ENCODE measurements around the gene FGD5. TPM values are rescaled to one million over a fixed set of nuclear protein-coding genes. Genes with fewer than 3 reads are reported as not detected.

The FGD5 gene
- total and polyA plus RNA-seq, 7 experiments from 2014 or later, result 0.37 TPM; not detected in 6

DNA sequence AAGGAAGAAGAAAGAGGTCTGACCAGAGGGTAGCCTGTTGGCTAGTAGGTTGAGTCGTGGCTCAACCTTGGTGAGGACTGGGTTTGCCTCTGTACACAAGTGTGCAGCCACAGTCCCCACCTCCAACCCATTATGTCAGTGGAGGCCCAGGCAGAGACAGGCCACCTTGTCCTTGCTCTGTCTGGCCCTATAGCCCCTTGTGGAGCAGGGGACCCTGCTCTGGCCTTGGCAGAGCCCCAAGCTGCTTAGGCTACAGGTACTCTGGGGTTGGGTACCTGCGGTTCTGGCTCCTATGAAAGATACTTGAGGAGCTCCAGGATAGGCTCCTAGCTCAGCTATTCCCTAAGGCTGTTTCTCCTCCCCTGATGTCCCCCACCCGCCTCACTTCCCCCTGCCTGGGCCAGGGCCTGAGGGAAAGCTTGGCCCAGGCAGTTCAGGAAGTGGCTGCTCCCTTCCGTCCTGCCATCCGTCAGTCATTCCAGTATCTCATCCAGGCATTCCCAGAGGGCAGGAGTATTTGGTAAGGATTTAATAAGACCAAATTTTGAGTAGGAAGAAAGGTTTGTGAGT lies 44.0 kb downstream of the FGD5 start:
- Histone ChIP-seq H3K36me3 (ENCODE audit: control insufficient read depth in 2 of 3, insufficient read depth in 3 of 3, low read length in 3 of 3) (no peaks in the 10 kb centered on the region), H3K27me3 (ENCODE audit: control insufficient read depth in 2 of 2, insufficient read depth in 2 of 2, low read length in 2 of 2) (no peaks in the 10 kb centered on the region), H3K9me3 (ENCODE audit: control insufficient read depth in 2 of 3, low read length in 3 of 3) (no peaks in the 10 kb centered on the region), H3K27ac (ENCODE audit: low read depth, low read length) (no peak overlapping the region), H3K4me3 (ENCODE audit: low read length) (no peak overlapping the region), H3K4me1 (ENCODE audit: control insufficient read depth in 2 of 2, insufficient read depth in 2 of 2, low read length in 2 of 2) (no peaks in the 10 kb centered on the region)
- ATAC-seq (no peak), DNase-seq (no peak)
- H3K9me3 Mint-ChIP-seq, result peaks cover 0 to 2% (median 0%) of the 10 kb centered on the region in 11 donors
- no peaks in the 10 kb centered on the region for H3K36me3 Mint-ChIP-seq
- intact Hi-C loops (cut with micrococcal nuclease), result no loop called here
- H3K27ac Mint-ChIP-seq, result peak overlapping the region in 2 of 9 donors; percentile 36 to 43
- POLR2A ChIA-PET, result no interaction called here
- no peaks in the 10 kb centered on the region for H3K4me1 Mint-ChIP-seq
- CTCF ChIA-PET, result interaction anchor here (1.0 kb wide), 1 partner anchor 40 kb away, joined by 3 read pairs; no protein-coding TSS in a partner anchor
- H3K27me3 Mint-ChIP-seq, result peaks cover 0 to 19% (median 6%) of the 10 kb centered on the region in 5 donors
- H3K4me3 Mint-ChIP-seq, result no peak overlapping the region

DNA sequence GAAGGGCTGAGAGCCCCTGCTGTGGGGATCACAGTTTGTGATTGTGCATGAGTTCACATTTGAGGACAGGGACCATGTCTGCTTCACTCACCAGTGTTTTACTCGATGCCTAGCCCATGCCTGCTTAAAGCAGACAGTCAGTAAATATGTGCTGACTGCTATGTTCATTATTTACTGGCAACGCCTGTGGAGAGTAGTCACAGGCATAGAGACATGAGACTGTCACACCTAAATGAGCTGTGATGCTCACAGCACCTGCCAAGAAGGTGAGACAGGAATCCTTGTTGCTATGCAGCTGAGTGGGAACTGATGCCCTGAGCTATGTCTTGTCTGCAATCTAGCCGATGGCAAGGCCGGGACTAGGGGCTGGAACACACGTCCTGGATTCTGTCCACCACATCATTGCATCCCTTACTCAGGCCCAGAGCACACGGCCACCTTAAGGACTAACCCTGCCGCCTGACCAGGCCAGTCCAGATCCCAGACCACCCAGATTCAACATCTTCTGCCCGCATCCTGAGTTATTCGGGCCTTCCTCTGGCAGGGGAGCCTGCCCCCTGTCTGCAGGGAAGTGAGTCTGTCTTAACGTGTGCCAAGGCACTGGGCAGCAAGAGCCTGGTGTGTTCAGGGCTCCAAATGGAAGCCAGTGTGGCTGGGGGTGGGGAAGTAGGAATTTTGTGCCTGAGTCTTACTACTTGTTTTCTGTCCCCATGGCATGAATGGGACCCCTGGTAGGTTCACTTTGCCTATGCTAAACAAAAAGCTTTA lies 44.8 kb downstream of the FGD5 start:
- Mint-ChIP-seq H3K27me3 (peaks cover 0 to 14% (median 5%) of the 10 kb centered on the region in 5 donors), H3K4me1 (no peaks in the 10 kb centered on the region), H3K4me3 (no peak overlapping the region), H3K36me3 (no peaks in the 10 kb centered on the region), H3K27ac (peak overlapping the region in 2 of 9 donors; percentile 36 to 43), H3K9me3 (peaks cover 0 to 2% (median 0%) of the 10 kb centered on the region in 11 donors)
- H3K4me3 ChIP-seq (ENCODE audit: low read length), result no peak overlapping the region
- ChIA-PET POLR2A (no interaction called here), CTCF (interaction anchor here (0.7 kb wide), 1 partner anchor 20 kb away, joined by 3 read pairs; no protein-coding TSS in a partner anchor)
- ATAC-seq, result peak; percentile 8
- no peak for DNase-seq
- no peak overlapping the region for H3K27ac ChIP-seq (ENCODE audit: low read depth, low read length)
- H3K27me3 ChIP-seq (ENCODE audit: control insufficient read depth in 2 of 2, insufficient read depth in 2 of 2, low read length in 2 of 2), result no peaks in the 10 kb centered on the region
- H3K9me3 ChIP-seq (ENCODE audit: control insufficient read depth in 2 of 3, low read length in 3 of 3), result no peaks in the 10 kb centered on the region
- intact Hi-C loops (cut with micrococcal nuclease), result no loop called here
- H3K4me1 ChIP-seq (ENCODE audit: control insufficient read depth in 2 of 2, insufficient read depth in 2 of 2, low read length in 2 of 2), result no peaks in the 10 kb centered on the region
- no peaks in the 10 kb centered on the region for H3K36me3 ChIP-seq (ENCODE audit: control insufficient read depth in 2 of 3, insufficient read depth in 3 of 3, low read length in 3 of 3)

DNA sequence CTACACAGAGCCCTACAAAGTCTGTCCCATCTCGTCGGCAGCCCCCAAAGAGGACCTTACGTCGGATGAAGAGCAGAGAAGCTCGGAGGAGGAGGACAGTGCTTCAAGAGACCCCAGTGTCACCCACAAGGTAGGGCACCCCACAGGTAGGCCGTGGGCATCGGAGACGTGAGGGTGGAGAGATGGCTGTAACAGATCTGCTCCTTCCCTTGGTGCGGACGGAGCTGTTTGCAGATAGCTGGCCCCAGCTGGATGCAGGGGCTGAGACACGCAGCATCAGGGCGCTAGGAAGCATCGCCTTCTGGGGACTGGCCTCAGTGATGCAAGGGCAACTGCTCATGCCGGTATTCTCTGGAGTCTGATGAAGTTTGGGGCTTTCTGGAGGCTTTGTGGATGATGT lies 45.4 kb downstream of the FGD5 start:
- ATAC-seq, result peak; percentile 3
- ChIA-PET CTCF (no interaction called here), POLR2A (no interaction called here)
- H3K27ac ChIP-seq (ENCODE audit: low read depth, low read length), result no peak overlapping the region
- Mint-ChIP-seq H3K4me3 (no peak overlapping the region), H3K4me1 (no peaks in the 10 kb centered on the region), H3K36me3 (no peaks in the 10 kb centered on the region), H3K27me3 (peaks cover 0 to 13% (median 5%) of the 10 kb centered on the region in 5 donors), H3K9me3 (peaks cover 0 to 2% (median 0%) of the 10 kb centered on the region in 11 donors), H3K27ac (no peak overlapping the region)
- H3K4me3 ChIP-seq (ENCODE audit: low read length), result no peak overlapping the region
- H3K27me3 ChIP-seq (ENCODE audit: control insufficient read depth in 2 of 2, insufficient read depth in 2 of 2, low read length in 2 of 2), result no peaks in the 10 kb centered on the region
- no peaks in the 10 kb centered on the region for H3K4me1 ChIP-seq (ENCODE audit: control insufficient read depth in 2 of 2, insufficient read depth in 2 of 2, low read length in 2 of 2)
- H3K36me3 ChIP-seq (ENCODE audit: control insufficient read depth in 2 of 3, insufficient read depth in 3 of 3, low read length in 3 of 3), result no peaks in the 10 kb centered on the region
- intact Hi-C loops (cut with micrococcal nuclease), result no loop called here
- no peaks in the 10 kb centered on the region for H3K9me3 ChIP-seq (ENCODE audit: control insufficient read depth in 2 of 3, low read length in 3 of 3)
- no peak for DNase-seq

DNA sequence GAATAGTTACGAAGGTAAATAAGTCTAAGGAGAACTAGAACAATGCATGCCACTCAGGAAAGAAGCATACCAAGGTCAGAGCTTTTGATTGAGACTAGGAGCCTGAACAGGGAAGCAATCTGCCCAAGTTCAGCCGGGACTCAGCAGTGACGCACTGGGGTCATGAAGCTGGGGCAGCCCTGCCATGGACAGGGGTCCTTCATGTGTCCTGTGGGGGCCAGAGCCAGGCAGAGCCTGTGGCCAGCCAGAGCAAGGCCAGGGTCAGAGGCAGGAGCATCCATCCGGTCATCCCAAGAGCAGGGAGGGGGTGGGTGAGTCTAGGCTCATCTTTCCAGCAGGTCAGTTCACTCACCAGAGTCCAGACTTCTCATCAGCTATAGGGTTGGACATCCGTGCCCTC lies 47.9 kb downstream of the FGD5 start:
- CTCF ChIA-PET, result no interaction called here
- H3K27me3 ChIP-seq (ENCODE audit: control insufficient read depth in 2 of 2, insufficient read depth in 2 of 2, low read length in 2 of 2), result no peaks in the 10 kb centered on the region
- H3K36me3 Mint-ChIP-seq, result no peaks in the 10 kb centered on the region
- H3K4me1 Mint-ChIP-seq, result no peaks in the 10 kb centered on the region
- intact Hi-C loops (cut with micrococcal nuclease), result no loop called here
- H3K4me3 Mint-ChIP-seq, result no peak overlapping the region
- no peaks in the 10 kb centered on the region for H3K4me1 ChIP-seq (ENCODE audit: control insufficient read depth in 2 of 2, insufficient read depth in 2 of 2, low read length in 2 of 2)
- H3K27me3 Mint-ChIP-seq, result peaks cover 0 to 5% (median 0%) of the 10 kb centered on the region in 5 donors
- H3K27ac Mint-ChIP-seq, result no peak overlapping the region
- no peak for ATAC-seq
- no peaks in the 10 kb centered on the region for H3K36me3 ChIP-seq (ENCODE audit: control insufficient read depth in 2 of 3, insufficient read depth in 3 of 3, low read length in 3 of 3)
- no peak overlapping the region for H3K4me3 ChIP-seq (ENCODE audit: low read length)
- no peaks in the 10 kb centered on the region for H3K9me3 ChIP-seq (ENCODE audit: control insufficient read depth in 2 of 3, low read length in 3 of 3)
- POLR2A ChIA-PET, result no interaction called here
- no peak overlapping the region for H3K27ac ChIP-seq (ENCODE audit: low read depth, low read length)
- no peak for DNase-seq
- H3K9me3 Mint-ChIP-seq, result peaks cover 0 to 2% (median 0%) of the 10 kb centered on the region in 11 donors

DNA sequence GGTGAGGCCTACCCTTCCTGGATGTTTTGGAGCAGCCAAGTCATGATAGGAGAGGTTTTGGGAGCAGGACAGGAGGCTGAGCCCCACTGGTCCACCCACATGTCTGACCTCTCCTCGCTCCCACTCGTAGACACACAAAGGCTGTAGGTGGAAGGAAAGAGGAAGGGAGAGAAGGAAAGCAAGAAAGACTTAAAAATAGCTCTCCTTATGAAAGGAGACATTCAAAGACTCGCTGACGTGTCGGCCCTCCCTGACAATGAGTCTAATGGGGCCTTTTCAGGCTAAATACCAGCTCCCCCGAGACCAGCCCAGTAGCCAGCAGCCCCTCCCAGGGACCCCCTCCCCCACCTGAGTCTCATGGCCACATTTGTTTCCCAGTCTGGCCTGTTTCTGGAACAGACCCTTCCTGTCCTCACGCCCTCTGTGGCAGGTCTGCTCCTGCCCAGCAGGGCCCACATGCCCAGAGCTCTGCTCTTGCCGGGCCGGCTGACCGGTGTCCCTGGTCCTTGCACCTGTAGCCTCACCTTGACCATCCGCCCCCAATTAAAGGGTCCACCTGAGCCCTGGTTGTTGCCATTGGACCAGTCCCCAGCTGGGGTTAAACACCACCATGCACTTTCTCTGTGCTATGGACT lies 49.3 kb downstream of the FGD5 start:
- CTCF ChIA-PET, result no interaction called here
- H3K27ac Mint-ChIP-seq, result no peak overlapping the region

DNA sequence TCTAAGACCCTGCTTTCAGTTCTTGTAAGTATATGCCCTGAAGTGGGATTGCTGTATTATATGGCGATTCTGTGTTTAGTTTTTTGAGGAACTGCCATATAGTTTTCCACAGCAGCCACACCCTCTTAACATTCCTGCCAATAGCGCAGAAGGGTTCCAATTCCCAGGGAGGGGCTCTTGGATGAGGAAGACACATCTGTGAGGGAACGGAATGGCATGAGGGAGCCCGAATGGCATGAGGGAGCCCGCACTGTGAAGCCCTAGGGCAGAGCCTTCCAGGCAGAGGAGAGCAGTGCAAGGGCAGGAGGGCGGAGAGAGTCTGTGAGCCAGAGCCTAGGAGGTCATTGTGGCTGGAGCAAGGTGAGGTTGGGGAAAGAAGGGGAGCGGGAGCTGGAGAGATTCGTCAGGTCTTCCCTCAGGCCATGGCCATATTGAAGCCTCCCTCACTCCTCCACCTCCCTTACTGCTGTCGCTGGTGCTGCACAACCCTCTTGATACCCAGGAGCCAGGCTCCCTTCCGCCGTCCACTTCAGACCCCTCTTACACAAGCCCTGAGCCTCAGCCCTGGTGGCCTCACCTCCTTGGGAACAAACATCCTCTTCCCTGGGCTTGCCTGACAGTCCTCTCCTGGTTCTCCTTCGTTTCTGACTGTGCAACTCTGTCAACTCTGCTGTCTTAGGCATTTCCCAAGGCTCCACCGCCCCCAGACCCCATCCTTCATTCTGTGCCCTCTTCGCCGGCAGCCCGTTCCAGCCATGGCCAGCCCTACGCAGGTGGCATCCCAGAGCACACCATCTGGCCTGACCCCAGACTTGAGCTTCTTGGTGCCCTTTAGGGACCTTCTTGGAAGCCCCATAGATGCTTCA lies 51.4 kb downstream of the FGD5 start:
- Histone ChIP-seq H3K36me3 (ENCODE audit: control insufficient read depth in 2 of 3, insufficient read depth in 3 of 3, low read length in 3 of 3) (no peaks in the 10 kb centered on the region), H3K27me3 (ENCODE audit: control insufficient read depth in 2 of 2, insufficient read depth in 2 of 2, low read length in 2 of 2) (no peaks in the 10 kb centered on the region), H3K4me3 (ENCODE audit: low read length) (no peak overlapping the region), H3K9me3 (ENCODE audit: control insufficient read depth in 2 of 3, low read length in 3 of 3) (no peaks in the 10 kb centered on the region), H3K4me1 (ENCODE audit: control insufficient read depth in 2 of 2, insufficient read depth in 2 of 2, low read length in 2 of 2) (no peaks in the 10 kb centered on the region), H3K27ac (ENCODE audit: low read depth, low read length) (no peak overlapping the region)
- ATAC-seq (no peak), DNase-seq (no peak)
- CTCF ChIA-PET, result no interaction called here
- intact Hi-C loops (cut with micrococcal nuclease), result no loop called here
- Mint-ChIP-seq H3K4me1 (no peaks in the 10 kb centered on the region), H3K4me3 (no peak overlapping the region), H3K36me3 (no peaks in the 10 kb centered on the region), H3K9me3 (peaks cover 0 to 2% (median 0%) of the 10 kb centered on the region in 11 donors), H3K27me3 (peaks cover 0 to 8% (median 0%) of the 10 kb centered on the region in 5 donors), H3K27ac (no peak overlapping the region)
- POLR2A ChIA-PET, result no interaction called here

More for the DNA sequence above, 49.3 kb downstream of the FGD5 start:
- Histone ChIP-seq H3K4me1 (ENCODE audit: control insufficient read depth in 2 of 2, insufficient read depth in 2 of 2, low read length in 2 of 2) (no peaks in the 10 kb centered on the region), H3K36me3 (ENCODE audit: control insufficient read depth in 2 of 3, insufficient read depth in 3 of 3, low read length in 3 of 3) (no peaks in the 10 kb centered on the region), H3K9me3 (ENCODE audit: control insufficient read depth in 2 of 3, low read length in 3 of 3) (no peaks in the 10 kb centered on the region), H3K4me3 (ENCODE audit: low read length) (no peak overlapping the region), H3K27me3 (ENCODE audit: control insufficient read depth in 2 of 2, insufficient read depth in 2 of 2, low read length in 2 of 2) (no peaks in the 10 kb centered on the region), H3K27ac (ENCODE audit: low read depth, low read length) (no peak overlapping the region)
- H3K4me1 Mint-ChIP-seq, result no peaks in the 10 kb centered on the region
- intact Hi-C loops (cut with micrococcal nuclease), result no loop called here
- no peak for DNase-seq
- POLR2A ChIA-PET, result no interaction called here
- H3K9me3 Mint-ChIP-seq, result peaks cover 0 to 2% (median 0%) of the 10 kb centered on the region in 11 donors
- no peak overlapping the region for H3K4me3 Mint-ChIP-seq
- H3K36me3 Mint-ChIP-seq, result no peaks in the 10 kb centered on the region
- H3K27me3 Mint-ChIP-seq, result peaks cover 0 to 8% (median 0%) of the 10 kb centered on the region in 5 donors
- ATAC-seq, result no peak
